NCI-H2196 treated with DMSO at 0.1 percent for 48 hours (cell line): Measurements from ENCODE around the gene RAB6A.
"Not testable (repeated sequence)": the region's sequence is repeated elsewhere in the genome, so short reads cannot be mapped to it uniquely, and the experiment has no call there.

ENCODE experiments used
- DNase-seq: peaks from one replicate; lab custom pipeline; 2025; ENCODE audit not compliant: unreplicated experiment; lab: John Stamatoyannopoulos, UW

RAB6A gene

GRCh38 chr11:73766763-73767162 lies 5.9 kb upstream of the RAB6A start:
- DNase-seq = no peak

GRCh38 chr11:73762732-73763131 lies 1.9 kb upstream of the RAB6A start:
- DNase-seq = no peak

- DNase-seq = no peak
These were observed 600 bp upstream of the RAB6A start for GRCh38 chr11:73761403-73761945.

GRCh38 chr11:73760135-73760678 lies 667 bp downstream of the RAB6A start:
- DNase-seq = no peak

GRCh38 chr11:73759610-73760134 lies 1.2 kb downstream of the RAB6A start:
- no peak for DNase-seq

GRCh38 chr11:73758451-73758850 lies 2.4 kb downstream of the RAB6A start:
- no peak for DNase-seq

GRCh38 chr11:73757598-73757997 lies 3.3 kb downstream of the RAB6A start:
- no peak for DNase-seq

GRCh38 chr11:73755670-73756069 lies 5.2 kb downstream of the RAB6A start:
- no peak for DNase-seq

GRCh38 chr11:73753938-73754337 lies 6.9 kb downstream of the RAB6A start:
- no peak for DNase-seq

- DNase-seq = no peak
These were observed 8.0 kb downstream of the RAB6A start for GRCh38 chr11:73752903-73753302.

GRCh38 chr11:73752216-73752867 lies 8.5 kb downstream of the RAB6A start:
- DNase-seq = no peak

- not testable (repeated sequence) for DNase-seq
These were observed 10.0 kb downstream of the RAB6A start for GRCh38 chr11:73750862-73751261.

- DNase-seq = no peak
These were observed 10.6 kb downstream of the RAB6A start for GRCh38 chr11:73750228-73750627.

- DNase-seq = no peak
These were observed 11.8 kb downstream of the RAB6A start for GRCh38 chr11:73749118-73749517.

- no peak for DNase-seq
These were observed 12.6 kb downstream of the RAB6A start for GRCh38 chr11:73748300-73748699.

GRCh38 chr11:73747762-73748161 lies 13.1 kb downstream of the RAB6A start:
- DNase-seq = no peak

- DNase-seq = no peak
These were observed 14.2 kb downstream of the RAB6A start for GRCh38 chr11:73746701-73747100.

- DNase-seq = no peak
These were observed 17.8 kb downstream of the RAB6A start for GRCh38 chr11:73743045-73743444.

- DNase-seq = not testable (repeated sequence)
These were observed 24.9 kb downstream of the RAB6A start for GRCh38 chr11:73735959-73736358.

- no peak for DNase-seq
These were observed 25.9 kb downstream of the RAB6A start for GRCh38 chr11:73734993-73735392.

GRCh38 chr11:73734011-73734410 lies 26.9 kb downstream of the RAB6A start:
- DNase-seq = not testable (repeated sequence)

- DNase-seq = not testable (repeated sequence)
These were observed 27.9 kb downstream of the RAB6A start for GRCh38 chr11:73732936-73733335.
